GM21786 (cell line): Measurements from ENCODE around the gene PHF21B.

Experiments
- ATAC-seq: cut with Tn5 transposase; IDR thresholded peaks from one replicate; pipeline ENCODE4 v1.9.1; 2021; ENCODE audit not compliant: unreplicated experiment

The PHF21B gene

DNA sequence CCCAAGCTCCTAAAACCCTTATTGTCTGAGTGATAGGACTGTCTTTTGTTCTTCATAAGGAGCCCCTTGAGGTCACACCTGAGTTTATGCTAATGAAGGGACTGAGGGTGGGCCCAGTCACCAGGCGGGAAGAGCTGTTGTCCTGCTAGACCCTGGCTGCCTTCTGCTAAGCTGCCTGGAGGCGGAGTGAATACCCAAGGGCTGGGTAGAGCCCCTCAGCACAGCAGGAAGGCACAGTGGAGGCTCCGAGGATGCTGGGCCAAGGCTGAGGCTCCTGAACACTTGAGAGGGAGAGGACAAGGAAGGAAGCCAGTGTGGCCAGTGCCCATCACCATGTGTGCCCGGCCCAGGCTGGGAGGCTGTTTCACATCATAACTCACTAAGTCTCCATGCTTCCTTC lies 4.8 kb upstream of the PHF21B start:
- no peak for ATAC-seq

GRCh38 chr22:45013138-45013537 lies 3.3 kb upstream of the PHF21B start:
- ATAC-seq: no peak

- ATAC-seq: no peak
Observed at GRCh38 chr22:45010532-45010900, 711 bp upstream of the PHF21B start.

GRCh38 chr22:45008751-45009605 lies 827 bp downstream of the PHF21B start:
- no peak for ATAC-seq

DNA sequence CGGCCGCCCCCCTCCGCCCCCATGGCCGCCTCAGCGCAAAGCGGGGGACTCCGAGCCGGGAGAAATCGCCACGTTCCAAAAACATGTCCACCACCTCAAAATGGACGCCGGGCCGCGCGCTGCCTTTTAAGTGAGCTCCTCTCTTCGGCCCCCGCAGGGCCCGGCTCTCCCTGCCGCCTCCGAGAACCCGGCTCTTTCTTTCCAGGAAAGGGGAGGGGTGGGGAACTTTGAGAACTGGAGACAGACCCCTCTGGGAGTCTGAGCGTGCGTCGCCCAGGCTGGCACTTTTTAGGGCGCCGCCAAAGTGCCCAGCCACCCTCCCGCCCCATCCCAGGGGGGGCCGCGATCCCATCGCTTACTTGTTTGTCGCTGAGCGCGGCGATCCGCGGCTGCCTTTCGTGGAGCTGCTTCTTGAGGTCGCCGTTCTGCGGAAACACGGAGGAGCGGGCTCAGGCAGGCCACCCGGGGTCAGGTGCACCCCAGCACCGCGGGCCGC lies 1.6 kb downstream of the PHF21B start:
- ATAC-seq: no peak

DNA sequence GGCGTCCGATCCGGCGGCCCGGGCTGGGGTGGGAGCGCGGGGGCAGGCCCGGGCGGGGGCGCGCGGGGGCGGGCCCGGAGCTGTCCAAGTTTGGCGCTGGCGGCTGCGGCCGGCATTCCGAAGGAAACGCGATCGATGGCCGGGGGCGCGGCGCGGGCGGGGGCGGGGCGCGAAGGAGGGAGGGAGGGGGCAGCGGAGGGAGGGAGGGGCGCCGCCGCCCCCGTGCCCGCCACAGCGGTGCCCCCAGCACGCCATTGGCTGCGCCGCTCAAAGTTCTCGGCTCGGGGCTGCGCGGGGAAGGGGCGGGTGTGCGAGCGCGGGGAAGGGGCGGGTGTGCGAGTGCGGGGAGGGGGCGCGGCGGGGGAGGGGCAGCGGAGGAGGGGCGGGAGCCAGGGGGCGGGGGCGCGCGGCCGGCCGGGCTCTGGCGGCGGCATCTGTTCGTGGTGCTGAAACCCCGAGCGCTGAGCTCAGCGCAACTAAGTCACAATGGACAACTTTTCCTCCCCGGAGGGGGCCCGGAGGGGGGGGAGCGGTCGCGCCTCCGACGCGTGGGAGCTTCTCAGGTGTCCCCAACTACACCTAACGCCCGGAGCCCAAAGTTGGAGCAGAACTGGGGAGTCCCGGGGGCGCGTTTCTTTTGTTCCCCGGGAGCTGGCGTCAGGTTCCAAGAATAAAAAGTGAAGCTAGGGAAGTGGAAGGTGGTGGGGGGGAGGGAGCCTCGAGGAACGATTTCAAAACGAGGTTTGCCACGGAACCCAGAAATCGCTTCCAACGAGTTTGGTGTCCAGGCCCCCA lies 2.2 kb downstream of the PHF21B start:
- no peak for ATAC-seq

GRCh38 chr22:45006964-45007390 lies 2.8 kb downstream of the PHF21B start:
- no peak for ATAC-seq

GRCh38 chr22:45006111-45006963 lies 3.5 kb downstream of the PHF21B start:
- ATAC-seq: no peak

DNA sequence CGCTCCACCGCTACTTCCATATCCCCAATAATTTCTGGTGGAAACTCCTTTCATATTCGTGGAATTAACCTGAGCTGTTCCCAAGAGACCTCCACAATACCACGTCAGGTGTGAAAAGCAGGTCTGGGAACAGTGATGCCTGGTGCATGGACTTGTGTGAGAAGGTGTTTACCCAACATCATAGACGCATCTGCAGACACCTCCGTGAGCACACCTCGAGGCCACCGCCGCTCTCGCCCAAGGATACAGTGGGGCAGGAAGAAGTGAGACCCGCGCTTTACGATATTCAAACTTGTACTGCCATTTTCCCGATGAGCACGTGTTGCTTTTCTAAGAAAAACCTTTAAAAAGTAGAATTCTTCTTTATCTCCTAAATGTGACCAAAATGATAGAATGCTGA lies 8.2 kb downstream of the PHF21B start:
- no peak for ATAC-seq

DNA sequence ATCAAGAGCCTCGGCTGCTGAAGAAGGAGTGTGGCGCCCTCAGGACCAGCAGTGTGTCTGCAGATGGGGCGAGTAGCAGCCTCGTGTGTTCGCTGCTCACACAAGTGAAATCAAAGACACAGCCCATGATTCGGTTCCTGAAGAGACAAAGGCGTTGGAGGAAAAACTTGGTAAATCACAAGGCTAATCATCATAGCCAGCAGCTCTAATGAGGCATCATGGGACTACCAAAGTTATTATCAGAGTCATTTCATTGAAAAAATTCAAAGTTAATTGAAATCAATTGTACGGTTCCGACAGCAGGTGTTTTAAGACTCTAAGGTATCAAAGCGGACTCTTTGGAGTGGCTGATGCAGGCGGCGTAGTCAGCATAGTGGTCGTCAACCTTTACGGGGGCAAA lies 9.5 kb downstream of the PHF21B start:
- ATAC-seq: no peak

GRCh38 chr22:44999687-45000086 lies 10.1 kb downstream of the PHF21B start:
- ATAC-seq: no peak

GRCh38 chr22:44999231-44999630 lies 10.6 kb downstream of the PHF21B start:
- ATAC-seq: no peak

DNA sequence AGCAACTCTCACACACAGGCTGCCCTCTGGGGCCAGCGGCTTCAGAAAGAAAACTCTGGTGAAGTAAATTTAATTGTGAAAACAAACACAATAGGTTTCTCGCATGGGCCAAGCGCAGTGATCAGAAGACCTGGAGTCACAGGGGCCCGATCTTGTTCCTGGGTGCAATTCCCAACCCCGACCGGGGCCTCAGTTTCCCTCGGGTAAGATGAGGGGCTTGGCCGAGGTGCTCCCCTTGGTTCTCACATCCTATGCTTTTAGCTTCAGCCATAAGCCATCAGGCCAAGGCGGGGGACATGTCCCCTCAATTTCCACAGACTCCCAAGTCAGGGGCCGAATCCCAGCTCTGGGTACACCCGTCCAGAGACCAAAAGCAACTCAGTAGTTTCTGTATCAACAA lies 11.5 kb downstream of the PHF21B start:
- no peak for ATAC-seq

DNA sequence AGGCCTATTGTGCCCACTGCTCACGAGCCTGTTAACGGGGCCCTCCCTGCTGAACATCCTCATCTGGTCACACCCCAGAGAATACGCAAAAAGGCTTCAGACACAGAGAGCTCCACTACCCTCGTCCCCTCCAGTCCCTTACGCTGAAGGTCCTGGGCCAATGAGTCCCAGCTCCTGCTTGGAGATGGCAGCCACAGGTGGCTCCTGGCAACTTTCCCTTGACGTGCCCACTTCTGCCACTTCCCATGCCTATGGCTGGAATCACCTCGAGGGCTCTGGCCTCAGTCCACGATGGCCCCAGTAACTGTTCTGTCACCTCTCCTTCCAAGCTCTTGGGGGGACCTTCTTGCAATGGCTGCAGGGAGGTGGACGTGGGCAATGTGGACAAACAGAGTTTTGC lies 12.7 kb downstream of the PHF21B start:
- ATAC-seq: no peak

- ATAC-seq: no peak
Observed at GRCh38 chr22:44996648-44997047, 13.2 kb downstream of the PHF21B start.

GRCh38 chr22:44996120-44996519 lies 13.7 kb downstream of the PHF21B start:
- no peak for ATAC-seq

DNA sequence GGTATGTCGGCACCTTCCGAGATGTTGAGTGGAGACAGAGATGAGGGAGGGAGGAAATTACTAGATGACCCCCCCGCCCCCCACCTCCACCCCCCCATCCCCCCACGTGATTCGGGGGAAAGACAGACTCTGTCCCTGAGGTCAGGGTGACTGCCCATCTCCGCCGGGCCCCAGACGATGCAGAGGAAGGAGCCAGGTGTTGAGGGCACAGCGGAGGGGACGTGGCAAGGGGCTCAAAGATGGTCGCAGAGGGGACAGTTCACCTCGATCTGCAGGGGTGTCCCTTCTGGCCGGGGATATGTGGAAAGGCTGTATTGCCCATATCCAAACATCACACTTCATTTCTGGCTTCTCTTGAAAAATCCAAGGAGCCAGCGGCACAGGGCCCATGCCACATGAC lies 14.1 kb downstream of the PHF21B start:
- ATAC-seq: no peak

DNA sequence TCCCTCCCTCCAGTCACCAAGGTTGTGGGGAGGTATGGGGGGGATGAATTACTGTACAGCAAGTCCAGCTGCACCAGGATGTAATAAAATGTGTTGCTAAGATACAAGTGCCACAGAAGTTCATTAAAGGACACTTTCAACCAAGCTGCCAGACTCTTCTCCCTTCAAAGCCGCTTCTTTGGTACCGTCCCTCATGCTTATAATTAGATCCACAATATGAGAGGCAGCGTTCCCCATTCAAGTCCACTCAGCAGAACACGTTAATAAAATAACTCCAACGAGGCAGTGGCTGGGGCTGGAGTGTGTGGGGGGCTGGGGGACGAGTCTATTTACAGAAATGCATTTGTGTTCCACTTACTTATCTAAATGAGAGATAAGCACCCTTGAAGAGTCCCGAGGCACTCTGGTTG lies 14.7 kb downstream of the PHF21B start:
- no peak for ATAC-seq

DNA sequence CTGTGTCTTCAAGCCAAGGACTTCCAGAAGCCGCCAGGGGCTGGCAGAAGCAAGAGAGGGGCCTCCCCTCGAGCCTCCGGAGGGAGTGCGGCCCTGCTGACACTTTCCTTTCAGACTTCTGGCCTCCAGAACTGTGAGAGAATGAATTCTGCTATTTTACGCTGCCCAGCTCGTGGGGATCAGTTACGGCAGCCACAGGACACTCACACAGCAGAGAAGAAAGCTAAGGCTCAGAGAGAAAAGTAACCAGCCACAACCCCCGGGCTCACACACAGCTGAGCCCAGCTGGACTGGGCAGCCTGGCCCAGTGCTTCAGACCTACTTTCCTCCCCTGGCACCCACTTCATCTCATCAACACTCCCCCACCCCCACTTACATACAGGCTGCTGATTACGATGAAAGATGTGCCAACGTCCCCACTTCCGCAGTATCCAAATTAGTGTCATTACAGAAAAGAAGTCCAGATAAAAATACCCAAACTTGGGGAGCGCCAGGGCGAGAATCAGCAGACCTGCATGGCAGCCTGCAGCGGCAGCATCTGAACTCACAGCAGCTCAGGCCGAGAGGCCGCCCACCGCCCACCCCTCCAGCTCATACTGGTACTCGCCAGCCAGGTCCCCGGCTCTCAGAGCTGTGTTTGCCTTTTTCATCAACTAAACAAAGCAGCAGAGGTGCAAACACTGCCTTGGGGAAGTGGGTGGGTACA lies 15.3 kb downstream of the PHF21B start:
- ATAC-seq: no peak

DNA sequence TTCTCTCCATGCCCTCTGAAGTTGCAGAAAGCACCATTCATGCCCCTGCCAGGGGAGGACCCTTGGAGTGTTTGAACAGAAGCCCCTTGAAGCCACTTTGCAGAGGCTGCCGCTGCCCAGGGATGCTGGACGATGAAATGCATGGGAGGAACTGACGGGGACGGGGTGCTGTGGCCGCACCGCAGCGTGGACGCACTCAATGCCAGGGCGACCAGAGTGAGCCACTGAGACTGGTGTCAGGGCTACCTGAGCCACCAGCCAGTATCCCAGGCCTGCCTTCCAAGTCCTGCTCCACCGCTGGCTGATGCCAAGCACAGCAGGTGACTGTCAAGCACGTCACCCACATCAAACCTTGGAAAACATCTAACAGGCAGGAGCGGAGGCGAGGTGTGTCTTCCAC lies 17.6 kb downstream of the PHF21B start:
- ATAC-seq: no peak

- ATAC-seq: no peak
Observed at GRCh38 chr22:44991218-44991617, 18.6 kb downstream of the PHF21B start.
